MG63 (cell line): ENCODE results near the gene ACTR10. TPM values are rescaled to one million over a fixed set of nuclear protein-coding genes. Genes with fewer than 3 reads are reported as not detected.

Source experiments
- total RNA-seq: library from RNA; depleted of rRNA; stranded (reverse); fragments of >200 nt; shearing (Covaris generic); gene quantifications from 2 replicates; pipeline ENCODE4 v1.2.3, GENCODE V29; 2014; ENCODE audit warnings: low replicate concordance; rRNA removed

Gene ACTR10
- total RNA-seq, 1 experiment from 2014 or later, result 40.1 TPM

Other genes starting within 250 kb of the ACTR10 start
- gene ARMH4, start 47.9 kb upstream of the ACTR10 start, total RNA-seq, result 1.9 TPM in 1 of 2 replicates, not detected in the other
- gene PSMA3, start 44.7 kb downstream of the ACTR10 start, total RNA-seq, result 96.6 and 98.8 TPM in 2 replicates
- gene ARID4A, start 98.4 kb downstream of the ACTR10 start, total RNA-seq, result 1.3 and 15.2 TPM in 2 replicates
- gene TOMM20L, start 195.8 kb downstream of the ACTR10 start, total RNA-seq, result not detected in 2 replicates
- 49.2 and 80.2 TPM in 2 replicates for gene TIMM9, start 227.4 kb downstream of the ACTR10 start, total RNA-seq
- 11.5 and 28.4 TPM in 2 replicates for gene KIAA0586, start 227.6 kb downstream of the ACTR10 start, total RNA-seq